Neuronal stem cell (in vitro differentiated cells): ENCODE results near the gene RAB26.

ENCODE experiments used
- DNase-seq: peaks from one replicate; pipeline ENCODE4 v3.0.0-alpha.2; 2013; ENCODE audit warnings: low spot score
- H2AFZ ChIP-seq: one replicate; pipeline ENCODE4 v1.6.1; 2013; ENCODE audit warnings: mild to moderate bottlenecking, low read length, inconsistent platforms
- H2AK5ac ChIP-seq: 2 replicates; pipeline ENCODE4 v1.6.1; 2013; ENCODE audit warnings: low read depth, mild to moderate bottlenecking, inconsistent platforms, low read length, moderate library complexity, mixed read lengths
- H2BK120ac ChIP-seq: 2 replicates; pipeline ENCODE4 v1.6.1; 2013; ENCODE audit warnings: low read depth, mild to moderate bottlenecking, inconsistent platforms, low read length, moderate library complexity, mixed read lengths
- H2BK12ac ChIP-seq: one replicate; pipeline ENCODE4 v1.6.1; 2013; ENCODE audit warnings: low read length, inconsistent platforms
- H2BK15ac ChIP-seq: 2 replicates; pipeline ENCODE4 v1.6.1; 2013; ENCODE audit warnings: mild to moderate bottlenecking, low read length, inconsistent platforms, mixed read lengths
- H2BK5ac ChIP-seq: one replicate; pipeline ENCODE4 v1.6.1; 2013; ENCODE audit warnings: inconsistent platforms, mild to moderate bottlenecking, low read length, moderate library complexity
- H3K14ac ChIP-seq: one replicate; pipeline ENCODE4 v1.6.1; 2013; ENCODE audit warnings: low read length, inconsistent platforms
- H3K18ac ChIP-seq: 2 replicates; pipeline ENCODE4 v1.6.1; 2013; ENCODE audit warnings: low read length, inconsistent platforms
- H3K23ac ChIP-seq: 2 replicates; pipeline ENCODE4 v1.6.1; 2013; ENCODE audit warnings: low read depth, mild to moderate bottlenecking, mixed read lengths, low read length, inconsistent platforms; ENCODE audit not compliant: poor library complexity
- H3K27ac ChIP-seq: replicated peaks from 3 replicates; pipeline ENCODE4 v1.5.1; 2013; ENCODE audit warnings: low read length, inconsistent platforms
- H3K27me3 ChIP-seq, 3 experiments: 2 replicates each; pipeline ENCODE4 v1.6.1; 2013; ENCODE audit warnings: low read length in 3 of 3, mild to moderate bottlenecking in 2 of 3, inconsistent platforms in 1 of 3, low read depth in 1 of 3, mixed read lengths in 1 of 3, moderate library complexity in 1 of 3; ENCODE audit not compliant: control insufficient read depth in 3 of 3, insufficient read depth in 3 of 3
- H3K36me3 ChIP-seq, 2 donors: replicated peaks in 1 of 2; 2 replicates each; pipeline ENCODE4 v1.6.1; 2013; ENCODE audit warnings: low read length in 2 of 2; ENCODE audit not compliant: control insufficient read depth in 2 of 2, insufficient read depth in 2 of 2
- H3K4ac ChIP-seq: 2 replicates; pipeline ENCODE4 v1.6.1; 2013; ENCODE audit warnings: inconsistent platforms, mild to moderate bottlenecking, low read length, moderate library complexity
- H3K4me1 ChIP-seq, 2 donors: 1 replicate in 1 of 2; 2 replicates in 1 of 2; pipeline ENCODE4 v1.6.1; 2013; ENCODE audit warnings: low read length in 2 of 2, low read depth in 1 of 2; ENCODE audit not compliant: control insufficient read depth in 2 of 2, insufficient read depth in 1 of 2
- H3K4me2 ChIP-seq: one replicate; pipeline ENCODE4 v1.6.1; 2013; ENCODE audit warnings: mild to moderate bottlenecking, low read length, inconsistent platforms; ENCODE audit not compliant: insufficient read depth, poor library complexity, severe bottlenecking
- H3K4me3 ChIP-seq, 2 donors: 2 replicates each; pipeline ENCODE4 v1.5.1; 2013; ENCODE audit warnings: low read length in 2 of 2, mild to moderate bottlenecking in 2 of 2, inconsistent platforms in 1 of 2, moderate library complexity in 1 of 2
- H3K79me1 ChIP-seq: one replicate; pipeline ENCODE4 v1.6.1; 2013; ENCODE audit warnings: low read depth, mild to moderate bottlenecking, inconsistent platforms, low read length, moderate library complexity
- H3K9ac ChIP-seq: one replicate; pipeline ENCODE4 v1.6.1; 2013; ENCODE audit warnings: mild to moderate bottlenecking, low read depth, low read length, inconsistent platforms; ENCODE audit not compliant: poor library complexity
- H3K9me3 ChIP-seq, 2 donors: replicated peaks in 1 of 2; 2 replicates each; pipeline versions ENCODE3 to v1.6.1; 2013; ENCODE audit warnings: low read length in 2 of 2, mild to moderate bottlenecking in 2 of 2, inconsistent platforms in 1 of 2, low read depth in 1 of 2, mixed read lengths in 1 of 2, moderate library complexity in 1 of 2; ENCODE audit not compliant: control insufficient read depth in 2 of 2, insufficient read depth in 1 of 2
- H4K8ac ChIP-seq: one replicate; pipeline ENCODE4 v1.6.1; 2013; ENCODE audit warnings: low read depth, mild to moderate bottlenecking, inconsistent platforms, low read length, moderate library complexity
- H4K91ac ChIP-seq: one replicate; pipeline ENCODE4 v1.6.1; 2013; ENCODE audit warnings: low read length, low read depth, mild to moderate bottlenecking, inconsistent platforms; ENCODE audit not compliant: poor library complexity
- WGBS, 2 donors: extraction: QIAGEN DNeasy Blood & Tissue Kit; methylation state at CpG; one replicate each; pipeline ENCODE4 v1.1.7; 2013; ENCODE audit warnings: missing lambda C conversion rate in 2 of 2, mixed read lengths in 1 of 2; ENCODE audit not compliant: insufficient read length in 2 of 2, insufficient replicate concordance in 1 of 2; ENCODE audit errors: extremely low coverage in 2 of 2; 5-methylcytosine and 5-hydroxymethylcytosine counted together

The RAB26 gene

DNA sequence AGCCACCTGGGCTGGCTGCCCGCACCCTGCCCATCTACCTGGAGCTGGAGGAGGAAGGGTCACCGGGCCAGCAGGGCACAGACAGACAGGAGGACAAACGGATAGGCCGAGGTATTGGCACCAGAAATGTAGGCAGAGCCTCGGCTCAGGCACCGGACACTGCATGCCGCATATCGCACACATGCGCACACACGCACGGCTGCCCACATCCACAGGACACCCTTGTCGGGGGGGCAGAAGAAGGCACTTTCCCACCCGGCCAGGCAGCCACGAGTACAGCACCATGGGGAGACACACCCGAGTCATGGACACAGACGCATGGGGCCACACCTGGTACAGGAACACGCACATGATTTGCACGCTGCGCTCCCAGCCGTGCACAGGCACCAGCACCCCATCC is 33.5 kb downstream of the RAB26 start:
- no peak overlapping the region for H3K27ac ChIP-seq
- H3K9ac ChIP-seq: no peak overlapping the region
- H2BK15ac ChIP-seq: no peak overlapping the region
- peak overlapping the region; percentile 54 for H2BK5ac ChIP-seq
- WGBS, 2 donors: no CpG with 5 or more reads among the region's 20 CpGs
- no peak overlapping the region for H2BK12ac ChIP-seq
- H3K23ac ChIP-seq: peak overlapping the region; percentile 60
- no peak overlapping the region for H2BK120ac ChIP-seq
- no peak overlapping the region for H4K91ac ChIP-seq
- no peak for DNase-seq
- no peaks in the 10 kb centered on the region for H3K27me3 ChIP-seq
- no peak overlapping the region for H3K4me3 ChIP-seq
- no peak overlapping the region for H3K14ac ChIP-seq
- no peak overlapping the region for H2AK5ac ChIP-seq
- H3K18ac ChIP-seq: no peak overlapping the region
- no peak overlapping the region for H2AFZ ChIP-seq
- no peaks in the 10 kb centered on the region for H3K9me3 ChIP-seq
- no peak overlapping the region for H3K4ac ChIP-seq
- H3K4me2 ChIP-seq: no peak overlapping the region
- H4K8ac ChIP-seq: no peak overlapping the region
- H3K36me3 ChIP-seq: peaks cover 3 to 30% of the 10 kb centered on the region in 2 donors
- H3K4me1 ChIP-seq: peaks cover 0 to 3% of the 10 kb centered on the region in 2 donors
- peaks cover 2% of the 10 kb centered on the region for H3K79me1 ChIP-seq

- no peak overlapping the region for H3K4me3 ChIP-seq
- H3K23ac ChIP-seq: peak overlapping the region; percentile 22
- no peaks in the 10 kb centered on the region for H3K9me3 ChIP-seq
- H3K4me1 ChIP-seq: peaks cover 0 to 3% of the 10 kb centered on the region in 2 donors
- H2BK15ac ChIP-seq: no peak overlapping the region
- H3K79me1 ChIP-seq: peaks cover 2% of the 10 kb centered on the region
- no peak overlapping the region for H4K8ac ChIP-seq
- H3K18ac ChIP-seq: no peak overlapping the region
- H3K36me3 ChIP-seq: peaks cover 3 to 18% of the 10 kb centered on the region in 2 donors
- peak overlapping the region; percentile 53 for H2BK5ac ChIP-seq
- no peak overlapping the region for H3K4ac ChIP-seq
- H2BK12ac ChIP-seq: no peak overlapping the region
- no peaks in the 10 kb centered on the region for H3K27me3 ChIP-seq
- H2BK120ac ChIP-seq: no peak overlapping the region
- no peak overlapping the region for H3K9ac ChIP-seq
- H3K27ac ChIP-seq: no peak overlapping the region
- H4K91ac ChIP-seq: no peak overlapping the region
- H2AFZ ChIP-seq: no peak overlapping the region
- no peak for DNase-seq
- H3K14ac ChIP-seq: no peak overlapping the region
- WGBS, 2 donors: no CpG with 5 or more reads among the region's 30 CpGs
- no peak overlapping the region for H2AK5ac ChIP-seq
- H3K4me2 ChIP-seq: no peak overlapping the region
Observed at GRCh38 chr16:2183671-2184070, 35.2 kb downstream of the RAB26 start.

GRCh38 chr16:2184346-2184745 is 35.9 kb downstream of the RAB26 start:
- no peak overlapping the region for H2AK5ac ChIP-seq
- no peak overlapping the region for H3K27ac ChIP-seq
- no peak overlapping the region for H2BK120ac ChIP-seq
- no peak overlapping the region for H2BK12ac ChIP-seq
- no peaks in the 10 kb centered on the region for H3K27me3 ChIP-seq
- WGBS, 2 donors: no CpG with 5 or more reads among the region's 19 CpGs
- no peak overlapping the region for H4K8ac ChIP-seq
- peaks cover 3 to 18% of the 10 kb centered on the region in 2 donors for H3K36me3 ChIP-seq
- H3K4me1 ChIP-seq: peaks cover 0 to 3% of the 10 kb centered on the region in 2 donors
- H3K79me1 ChIP-seq: peaks cover 2% of the 10 kb centered on the region
- H3K14ac ChIP-seq: no peak overlapping the region
- no peak overlapping the region for H2BK15ac ChIP-seq
- peak overlapping the region; percentile 22 for H3K23ac ChIP-seq
- no peaks in the 10 kb centered on the region for H3K9me3 ChIP-seq
- H3K4me2 ChIP-seq: no peak overlapping the region
- H4K91ac ChIP-seq: peak overlapping the region; percentile 72
- no peak overlapping the region for H3K4ac ChIP-seq
- H3K9ac ChIP-seq: no peak overlapping the region
- H2BK5ac ChIP-seq: peak overlapping the region; percentile 53
- DNase-seq: no peak
- H3K4me3 ChIP-seq: peak overlapping the region in 1 of 2 donors; percentile 8
- H2AFZ ChIP-seq: no peak overlapping the region
- H3K18ac ChIP-seq: no peak overlapping the region

GRCh38 chr16:2184962-2185361 is 36.5 kb downstream of the RAB26 start:
- no peak overlapping the region for H2BK12ac ChIP-seq
- H3K4me2 ChIP-seq: no peak overlapping the region
- H3K4me3 ChIP-seq: no peak overlapping the region
- H3K4me1 ChIP-seq: peaks cover 1 to 3% of the 10 kb centered on the region in 2 donors
- WGBS, 2 donors: no CpG with 5 or more reads among the region's 20 CpGs
- no peak overlapping the region for H2BK120ac ChIP-seq
- H3K27ac ChIP-seq: no peak overlapping the region
- peaks cover 3 to 18% of the 10 kb centered on the region in 2 donors for H3K36me3 ChIP-seq
- H3K14ac ChIP-seq: no peak overlapping the region
- H2AK5ac ChIP-seq: no peak overlapping the region
- H4K91ac ChIP-seq: no peak overlapping the region
- H3K27me3 ChIP-seq: no peaks in the 10 kb centered on the region
- DNase-seq: no peak
- no peak overlapping the region for H3K18ac ChIP-seq
- no peak overlapping the region for H2AFZ ChIP-seq
- no peak overlapping the region for H2BK15ac ChIP-seq
- peaks cover 2% of the 10 kb centered on the region for H3K79me1 ChIP-seq
- H3K23ac ChIP-seq: peak overlapping the region; percentile 89
- no peak overlapping the region for H2BK5ac ChIP-seq
- peak overlapping the region; percentile 30 for H3K9ac ChIP-seq
- H4K8ac ChIP-seq: no peak overlapping the region
- H3K9me3 ChIP-seq: no peaks in the 10 kb centered on the region
- H3K4ac ChIP-seq: no peak overlapping the region
